NB4 (cell line): ENCODE measurements around the gene SCGB1C2.
"Not testable (repeated sequence)": the region's sequence is repeated elsewhere in the genome, so short reads cannot be mapped to it uniquely, and the experiment has no call there.

Experiments used
- DNase-seq: peaks from one replicate; pipeline ENCODE4 v3.0.0; 2010; ENCODE audit warnings: low read depth
- H3K4me3 ChIP-seq: one replicate; pipeline ENCODE4 v1.5.1; 2011; ENCODE audit warnings: mild to moderate bottlenecking, low read depth, low read length, moderate library complexity
- MYC ChIP-seq: IDR thresholded peaks from 2 replicates; pipeline ENCODE4 v1.6.1; 2011; ENCODE audit warnings: low read depth, low read length
- POLR2A ChIP-seq: IDR thresholded peaks from 2 replicates; pipeline ENCODE4 v1.6.1; 2011; ENCODE audit warnings: mild to moderate bottlenecking; ENCODE audit not compliant: insufficient read length; ENCODE audit errors: extremely low read depth
- TF ChIP-seq, protein P1 (sequence below): IDR thresholded peaks from 2 replicates; pipeline ENCODE4 v1.6.1; 2011; ENCODE audit warnings: low read depth, low read length
- TF ChIP-seq, protein P2 (sequence below): IDR thresholded peaks from one replicate; pipeline ENCODE4 v1.5.1; 2012; ENCODE audit warnings: low read depth, low read length

The SCGB1C2 gene

GRCh38 chr17:162689-163088 lies 25.3 kb downstream of the SCGB1C2 start:
- TF ChIP-seq POLR2A, result no peak
- TF ChIP-seq, protein P1, sequence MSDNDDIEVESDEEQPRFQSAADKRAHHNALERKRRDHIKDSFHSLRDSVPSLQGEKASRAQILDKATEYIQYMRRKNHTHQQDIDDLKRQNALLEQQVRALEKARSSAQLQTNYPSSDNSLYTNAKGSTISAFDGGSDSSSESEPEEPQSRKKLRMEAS, result no peak
- TF ChIP-seq MYC, result no peak
- TF ChIP-seq, protein P2, sequence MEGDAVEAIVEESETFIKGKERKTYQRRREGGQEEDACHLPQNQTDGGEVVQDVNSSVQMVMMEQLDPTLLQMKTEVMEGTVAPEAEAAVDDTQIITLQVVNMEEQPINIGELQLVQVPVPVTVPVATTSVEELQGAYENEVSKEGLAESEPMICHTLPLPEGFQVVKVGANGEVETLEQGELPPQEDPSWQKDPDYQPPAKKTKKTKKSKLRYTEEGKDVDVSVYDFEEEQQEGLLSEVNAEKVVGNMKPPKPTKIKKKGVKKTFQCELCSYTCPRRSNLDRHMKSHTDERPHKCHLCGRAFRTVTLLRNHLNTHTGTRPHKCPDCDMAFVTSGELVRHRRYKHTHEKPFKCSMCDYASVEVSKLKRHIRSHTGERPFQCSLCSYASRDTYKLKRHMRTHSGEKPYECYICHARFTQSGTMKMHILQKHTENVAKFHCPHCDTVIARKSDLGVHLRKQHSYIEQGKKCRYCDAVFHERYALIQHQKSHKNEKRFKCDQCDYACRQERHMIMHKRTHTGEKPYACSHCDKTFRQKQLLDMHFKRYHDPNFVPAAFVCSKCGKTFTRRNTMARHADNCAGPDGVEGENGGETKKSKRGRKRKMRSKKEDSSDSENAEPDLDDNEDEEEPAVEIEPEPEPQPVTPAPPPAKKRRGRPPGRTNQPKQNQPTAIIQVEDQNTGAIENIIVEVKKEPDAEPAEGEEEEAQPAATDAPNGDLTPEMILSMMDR, result no peak
- H3K4me3 ChIP-seq, result no peak overlapping the region
- no peak for DNase-seq

- no peak for TF ChIP-seq MYC
- TF ChIP-seq POLR2A, result no peak
- TF ChIP-seq, protein P1, result no peak
- TF ChIP-seq, protein P2, result no peak
- DNase-seq, result no peak
- H3K4me3 ChIP-seq, result no peak overlapping the region
Observed at GRCh38 chr17:163514-164098, 26.2 kb downstream of the SCGB1C2 start.

GRCh38 chr17:164303-165235 lies 27.2 kb downstream of the SCGB1C2 start:
- no peak overlapping the region for H3K4me3 ChIP-seq
- TF ChIP-seq POLR2A, result no peak
- TF ChIP-seq MYC, result peak; percentile 59; the same call in 1 of the 2 replicates
- TF ChIP-seq, protein P2, result peak; percentile 40
- TF ChIP-seq, protein P1, result peak; percentile 23; the same call in 1 of the 2 replicates
- DNase-seq, result peak; percentile 55

GRCh38 chr17:165939-166338 lies 28.6 kb downstream of the SCGB1C2 start:
- TF ChIP-seq MYC (no peak), POLR2A (no peak)
- TF ChIP-seq, protein P2, result no peak
- TF ChIP-seq, protein P1, result no peak
- H3K4me3 ChIP-seq, result no peak overlapping the region
- DNase-seq, result no peak

- not testable (repeated sequence) for H3K4me3 ChIP-seq, DNase-seq
Observed at GRCh38 chr17:168614-169013, 31.2 kb downstream of the SCGB1C2 start.

GRCh38 chr17:170130-170670 lies 32.8 kb downstream of the SCGB1C2 start:
- no peak overlapping the region for H3K4me3 ChIP-seq
- TF ChIP-seq, protein P1, result no peak
- no peak for TF ChIP-seq MYC
- TF ChIP-seq POLR2A, result no peak
- TF ChIP-seq, protein P2, result no peak
- no peak for DNase-seq
